ENCODE data around the gene NDUFA5.

- TF ChIP-seq CTCF (IDR thresholded peaks at IDR 0.05) (no peak), POLR2A (IDR thresholded peaks at IDR 0.05) (no peak)
Measured at GRCh38 chr7:123600876-123601275, 43.3 kb upstream of the NDUFA5 start.

Data from thyroid gland (tissue), 4 donors.